K562 (cell line): ENCODE results near the gene TCP10L. TPM values are rescaled to one million over a fixed set of nuclear protein-coding genes. Genes with fewer than 3 reads are reported as not detected.

ENCODE experiments used
- CBX3 ChIP-seq, 2 experiments: IDR thresholded peaks; 1 replicate in 1 of 2; 2 replicates in 1 of 2; pipeline ENCODE4 v1.6.1; 2012; ENCODE audit warnings: inconsistent platforms in 2 of 2, low read length in 2 of 2, borderline replicate concordance in 1 of 2, control low read depth in 1 of 2
- HNRNPLL ChIP-seq: fragments of 200-400 bp; formaldehyde crosslinking; IDR thresholded peaks from 2 replicates; pipeline ENCODE4 v1.6.1; 2017; ENCODE audit warnings: low read length, low read depth, mild to moderate bottlenecking; ENCODE audit not compliant: poor library complexity, severe bottlenecking
- KDM4B ChIP-seq, 2 experiments: fragments of 450-650 bp in 1 of 2; sonication (generic) in 1 of 2; IDR thresholded peaks; 2 replicates each; pipeline ENCODE4 v1.6.1; 2016 to 2017; ENCODE audit warnings: borderline replicate concordance in 2 of 2, antibody characterized with exemption in 1 of 2, low read depth in 1 of 2, mild to moderate bottlenecking in 1 of 2
- POLR2G ChIP-seq: fragments of 200-400 bp; formaldehyde crosslinking; IDR thresholded peaks from 2 replicates; pipeline ENCODE4 v1.6.1; 2017; ENCODE audit warnings: low read depth, mild to moderate bottlenecking, antibody characterized with exemption, low read length, moderate library complexity
- ZFP36 ChIP-seq: fragments of 150-350 bp; IDR thresholded peaks from 2 replicates; pipeline ENCODE4 v1.6.1; 2018; ENCODE audit warnings: low read length, low read depth; ENCODE audit not compliant: partially characterized antibody
- ZNF644 ChIP-seq: fragments of 200-800 bp; sonication (Bioruptor generic); IDR thresholded peaks from 2 replicates; pipeline ENCODE4 v1.6.1; 2016; ENCODE audit warnings: low read depth, missing genetic modification characterization, missing compliant biosample characterization
- polyA plus RNA-seq, 8 experiments: library from polyadenylated mRNA; depleted of rRNA in 4 of 8; stranded (reverse) in 5 of 8; unstranded in 3 of 8; fragments of >200 nt; fragmentation: Nextera tagmentation in 2 of 8; fragmentation: Illumina TruSeq in 1 of 8; extraction: Ambion mirVana in 2 of 8; extraction: Trizol in 1 of 8; gene quantifications; 2 replicates each; pipeline versions ENCODE4 v1.2.1 to v1.2.3, GENCODE V29; 2011 to 2014; ENCODE audit warnings: inconsistent platforms in 1 of 8, missing spikeins in 1 of 8
- total RNA-seq, 7 experiments: library from RNA; depleted of rRNA in 6 of 7; stranded (reverse); fragments of >200 nt in 6 of 7; fragmentation: Illumina TruSeq in 2 of 7; extraction: Trizol in 2 of 7; gene quantifications; 2 replicates each; pipeline versions ENCODE4 v1.2.1 to v1.2.3, GENCODE V29; 2011 to 2021; ENCODE audit warnings: low replicate concordance in 1 of 7
- TF ChIP-seq, protein P1 (sequence below): IDR thresholded peaks from 2 replicates; pipeline ENCODE4 v1.6.1; 2014; ENCODE audit warnings: antibody characterized with exemption
- TF ChIP-seq, protein P2 (sequence below): sonication (generic); formaldehyde crosslinking; IDR thresholded peaks from 2 replicates; pipeline ENCODE4 v1.8.0; 2022; ENCODE audit warnings: mild to moderate bottlenecking, missing genetic modification reagents
- TF ChIP-seq, protein P3 (sequence below): fragments of 450-650 bp; formaldehyde crosslinking; IDR thresholded peaks from 2 replicates; pipeline ENCODE4 v1.4.0; 2020; ENCODE audit warnings: mild to moderate bottlenecking, mixed read lengths
- TF ChIP-seq, protein P4 (sequence below), 2 experiments: fragments of 450-650 bp in 1 of 2; sonication (generic) in 1 of 2; formaldehyde crosslinking in 1 of 2; IDR thresholded peaks; 2 replicates each; pipeline versions ENCODE4 v1.7.1 to v1.9.0; 2016 to 2022; ENCODE audit warnings: inconsistent platforms in 1 of 2, mild to moderate bottlenecking in 1 of 2, missing genetic modification reagents in 1 of 2

The TCP10L gene
- total and polyA plus RNA-seq, 9 of the 15 experiments (the other 6 are each of a cell fraction or from before 2014, with no cell fraction given) = 0.34 to 0.91 (median 0.56) TPM; not detected in 2

DNA sequence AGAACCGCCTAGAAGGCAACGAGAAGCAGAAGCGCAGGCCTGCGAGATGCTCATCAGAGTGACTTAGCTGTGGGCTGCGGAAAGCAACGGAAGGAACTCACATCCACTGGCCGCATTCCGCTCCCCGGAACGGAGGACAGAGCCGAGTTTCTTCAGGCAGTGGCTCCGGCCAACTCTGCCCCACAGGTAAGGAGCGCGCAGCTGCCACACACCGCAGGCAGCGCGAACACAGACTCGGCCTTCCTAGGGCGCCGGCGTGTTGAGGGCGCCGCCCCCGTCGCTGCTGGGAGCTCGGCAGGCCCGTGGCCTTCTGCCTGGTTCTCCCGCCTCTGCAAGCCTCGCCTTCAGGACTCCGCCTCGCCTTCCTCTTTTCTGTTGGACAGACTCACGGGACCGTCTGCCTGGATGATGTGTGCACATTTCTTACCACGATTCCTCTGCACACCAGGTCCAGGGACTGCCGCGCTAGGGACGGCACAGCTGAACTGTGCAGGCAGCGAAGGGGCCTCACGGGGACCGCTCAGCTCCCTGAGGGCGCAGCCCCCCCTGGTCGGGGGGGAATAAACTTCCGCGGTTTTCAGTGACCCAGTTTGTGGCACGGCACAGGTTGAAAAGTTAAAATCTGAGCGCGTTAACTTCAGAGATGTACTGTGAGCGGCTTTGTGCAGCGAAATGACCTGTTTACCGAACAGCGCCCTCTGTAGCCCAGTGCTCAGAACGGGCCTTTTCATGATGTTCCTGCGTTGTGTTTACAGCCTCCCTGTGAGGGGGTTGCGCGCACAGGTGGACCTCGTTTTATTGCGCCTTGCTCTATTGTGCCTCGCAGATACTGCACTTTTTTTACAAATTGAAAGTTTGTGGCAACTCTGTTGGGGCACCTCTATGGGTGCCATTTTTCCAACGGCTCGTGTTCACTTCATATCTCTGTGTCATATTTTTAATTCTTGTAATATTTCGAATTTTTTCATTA lies 15.8 kb downstream of the TCP10L start (continued):
- TF ChIP-seq, protein P1, sequence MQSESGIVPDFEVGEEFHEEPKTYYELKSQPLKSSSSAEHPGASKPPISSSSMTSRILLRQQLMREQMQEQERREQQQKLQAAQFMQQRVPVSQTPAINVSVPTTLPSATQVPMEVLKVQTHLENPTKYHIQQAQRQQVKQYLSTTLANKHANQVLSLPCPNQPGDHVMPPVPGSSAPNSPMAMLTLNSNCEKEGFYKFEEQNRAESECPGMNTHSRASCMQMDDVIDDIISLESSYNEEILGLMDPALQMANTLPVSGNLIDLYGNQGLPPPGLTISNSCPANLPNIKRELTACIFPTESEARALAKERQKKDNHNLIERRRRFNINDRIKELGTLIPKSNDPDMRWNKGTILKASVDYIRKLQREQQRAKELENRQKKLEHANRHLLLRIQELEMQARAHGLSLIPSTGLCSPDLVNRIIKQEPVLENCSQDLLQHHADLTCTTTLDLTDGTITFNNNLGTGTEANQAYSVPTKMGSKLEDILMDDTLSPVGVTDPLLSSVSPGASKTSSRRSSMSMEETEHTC = 0 out of 2 replicates have a peak, but pooled peaks have one; percentile 15
- TF ChIP-seq, protein P2, sequence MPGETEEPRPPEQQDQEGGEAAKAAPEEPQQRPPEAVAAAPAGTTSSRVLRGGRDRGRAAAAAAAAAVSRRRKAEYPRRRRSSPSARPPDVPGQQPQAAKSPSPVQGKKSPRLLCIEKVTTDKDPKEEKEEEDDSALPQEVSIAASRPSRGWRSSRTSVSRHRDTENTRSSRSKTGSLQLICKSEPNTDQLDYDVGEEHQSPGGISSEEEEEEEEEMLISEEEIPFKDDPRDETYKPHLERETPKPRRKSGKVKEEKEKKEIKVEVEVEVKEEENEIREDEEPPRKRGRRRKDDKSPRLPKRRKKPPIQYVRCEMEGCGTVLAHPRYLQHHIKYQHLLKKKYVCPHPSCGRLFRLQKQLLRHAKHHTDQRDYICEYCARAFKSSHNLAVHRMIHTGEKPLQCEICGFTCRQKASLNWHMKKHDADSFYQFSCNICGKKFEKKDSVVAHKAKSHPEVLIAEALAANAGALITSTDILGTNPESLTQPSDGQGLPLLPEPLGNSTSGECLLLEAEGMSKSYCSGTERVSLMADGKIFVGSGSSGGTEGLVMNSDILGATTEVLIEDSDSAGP (CRISPR knock-in tag) = no peak
- peak; percentile 3 for TF ChIP-seq ZFP36
- TF ChIP-seq, protein P3, sequence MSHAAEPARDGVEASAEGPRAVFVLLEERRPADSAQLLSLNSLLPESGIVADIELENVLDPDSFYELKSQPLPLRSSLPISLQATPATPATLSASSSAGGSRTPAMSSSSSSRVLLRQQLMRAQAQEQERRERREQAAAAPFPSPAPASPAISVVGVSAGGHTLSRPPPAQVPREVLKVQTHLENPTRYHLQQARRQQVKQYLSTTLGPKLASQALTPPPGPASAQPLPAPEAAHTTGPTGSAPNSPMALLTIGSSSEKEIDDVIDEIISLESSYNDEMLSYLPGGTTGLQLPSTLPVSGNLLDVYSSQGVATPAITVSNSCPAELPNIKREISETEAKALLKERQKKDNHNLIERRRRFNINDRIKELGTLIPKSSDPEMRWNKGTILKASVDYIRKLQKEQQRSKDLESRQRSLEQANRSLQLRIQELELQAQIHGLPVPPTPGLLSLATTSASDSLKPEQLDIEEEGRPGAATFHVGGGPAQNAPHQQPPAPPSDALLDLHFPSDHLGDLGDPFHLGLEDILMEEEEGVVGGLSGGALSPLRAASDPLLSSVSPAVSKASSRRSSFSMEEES = no peak
- peak; percentile 26 for TF ChIP-seq HNRNPLL
- 0 out of 4 replicates have a peak, but pooled peaks of 1 of the 2 experiments have one; percentile 40 for TF ChIP-seq KDM4B (IDR thresholded peaks at IDR 0.05; ENCODE audit: borderline replicate concordance in 2 of 2, low read depth in 1 of 2)
- TF ChIP-seq CBX3 (IDR thresholded peaks at IDR 0.05; ENCODE audit: borderline replicate concordance in 1 of 2, low read length in 2 of 2) = no peak
- TF ChIP-seq, protein P4, sequence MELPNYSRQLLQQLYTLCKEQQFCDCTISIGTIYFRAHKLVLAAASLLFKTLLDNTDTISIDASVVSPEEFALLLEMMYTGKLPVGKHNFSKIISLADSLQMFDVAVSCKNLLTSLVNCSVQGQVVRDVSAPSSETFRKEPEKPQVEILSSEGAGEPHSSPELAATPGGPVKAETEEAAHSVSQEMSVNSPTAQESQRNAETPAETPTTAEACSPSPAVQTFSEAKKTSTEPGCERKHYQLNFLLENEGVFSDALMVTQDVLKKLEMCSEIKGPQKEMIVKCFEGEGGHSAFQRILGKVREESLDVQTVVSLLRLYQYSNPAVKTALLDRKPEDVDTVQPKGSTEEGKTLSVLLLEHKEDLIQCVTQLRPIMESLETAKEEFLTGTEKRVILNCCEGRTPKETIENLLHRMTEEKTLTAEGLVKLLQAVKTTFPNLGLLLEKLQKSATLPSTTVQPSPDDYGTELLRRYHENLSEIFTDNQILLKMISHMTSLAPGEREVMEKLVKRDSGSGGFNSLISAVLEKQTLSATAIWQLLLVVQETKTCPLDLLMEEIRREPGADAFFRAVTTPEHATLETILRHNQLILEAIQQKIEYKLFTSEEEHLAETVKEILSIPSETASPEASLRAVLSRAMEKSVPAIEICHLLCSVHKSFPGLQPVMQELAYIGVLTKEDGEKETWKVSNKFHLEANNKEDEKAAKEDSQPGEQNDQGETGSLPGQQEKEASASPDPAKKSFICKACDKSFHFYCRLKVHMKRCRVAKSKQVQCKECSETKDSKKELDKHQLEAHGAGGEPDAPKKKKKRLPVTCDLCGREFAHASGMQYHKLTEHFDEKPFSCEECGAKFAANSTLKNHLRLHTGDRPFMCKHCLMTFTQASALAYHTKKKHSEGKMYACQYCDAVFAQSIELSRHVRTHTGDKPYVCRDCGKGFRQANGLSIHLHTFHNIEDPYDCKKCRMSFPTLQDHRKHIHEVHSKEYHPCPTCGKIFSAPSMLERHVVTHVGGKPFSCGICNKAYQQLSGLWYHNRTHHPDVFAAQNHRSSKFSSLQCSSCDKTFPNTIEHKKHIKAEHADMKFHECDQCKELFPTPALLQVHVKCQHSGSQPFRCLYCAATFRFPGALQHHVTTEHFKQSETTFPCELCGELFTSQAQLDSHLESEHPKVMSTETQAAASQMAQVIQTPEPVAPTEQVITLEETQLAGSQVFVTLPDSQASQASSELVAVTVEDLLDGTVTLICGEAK (IDR thresholded peaks at IDR 0.05) = 0 out of 2 replicates have a peak, but pooled peaks have one; percentile 44
- TF ChIP-seq, protein P4 (CRISPR knock-in tag; IDR thresholded peaks at IDR 0.05) = no peak
- TF ChIP-seq POLR2G = peak; percentile 72
- TF ChIP-seq ZNF644 (tag) = no peak
